Right lobe of liver (tissue), 4 donors: ENCODE measurements around the gene SNRPD3.

Source experiments
- CTCF ChIP-seq, 4 donors: fragments of 200-600 bp in 3 of 4; fragments of 450-650 bp in 1 of 4; IDR thresholded peaks; one replicate each; pipeline versions ENCODE4 v1.5.1 to v1.8.0; 2016 to 2022; ENCODE audit warnings: antibody characterized with exemption in 4 of 4, mild to moderate bottlenecking in 2 of 4
- POLR2A ChIP-seq: fragments of 450-650 bp; IDR thresholded peaks from one replicate; pipeline ENCODE4 v1.6.1; 2017; ENCODE audit warnings: antibody characterized with exemption, mild to moderate bottlenecking
- donor health status: DM: no; HTN: no; CAD: no.
- donor health status: DM: no; HTN: no; CAD: no.
- donor health status: DM: no; HTN: yes; CAD: no.

GRCh38 chr22:24587251-24587650, 31.5 kb downstream of the SNRPD3 start:
- no peak for TF ChIP-seq CTCF (IDR thresholded peaks at IDR 0.05)
- no peak for TF ChIP-seq POLR2A
